Measurements from ENCODE around the gene KIF5C.

GRCh38 chr2:148848146-148848545 is 26.9 kb upstream of the KIF5C start:
- TF ChIP-seq, protein P1, sequence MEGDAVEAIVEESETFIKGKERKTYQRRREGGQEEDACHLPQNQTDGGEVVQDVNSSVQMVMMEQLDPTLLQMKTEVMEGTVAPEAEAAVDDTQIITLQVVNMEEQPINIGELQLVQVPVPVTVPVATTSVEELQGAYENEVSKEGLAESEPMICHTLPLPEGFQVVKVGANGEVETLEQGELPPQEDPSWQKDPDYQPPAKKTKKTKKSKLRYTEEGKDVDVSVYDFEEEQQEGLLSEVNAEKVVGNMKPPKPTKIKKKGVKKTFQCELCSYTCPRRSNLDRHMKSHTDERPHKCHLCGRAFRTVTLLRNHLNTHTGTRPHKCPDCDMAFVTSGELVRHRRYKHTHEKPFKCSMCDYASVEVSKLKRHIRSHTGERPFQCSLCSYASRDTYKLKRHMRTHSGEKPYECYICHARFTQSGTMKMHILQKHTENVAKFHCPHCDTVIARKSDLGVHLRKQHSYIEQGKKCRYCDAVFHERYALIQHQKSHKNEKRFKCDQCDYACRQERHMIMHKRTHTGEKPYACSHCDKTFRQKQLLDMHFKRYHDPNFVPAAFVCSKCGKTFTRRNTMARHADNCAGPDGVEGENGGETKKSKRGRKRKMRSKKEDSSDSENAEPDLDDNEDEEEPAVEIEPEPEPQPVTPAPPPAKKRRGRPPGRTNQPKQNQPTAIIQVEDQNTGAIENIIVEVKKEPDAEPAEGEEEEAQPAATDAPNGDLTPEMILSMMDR (IDR thresholded peaks at IDR 0.05; ENCODE audit: borderline replicate concordance, extremely low read depth, low read length, poor library complexity, severe bottlenecking): no peak
- TF ChIP-seq EZH2 (IDR thresholded peaks at IDR 0.05; ENCODE audit: borderline replicate concordance, low read depth, low read length, severe bottlenecking): no peak
